Thymus (tissue), 11 donors: Measurements from ENCODE around the gene LSM14A. TPM values are rescaled to one million over a fixed set of nuclear protein-coding genes. Genes with fewer than 3 reads are reported as not detected.

ENCODE experiments used
- DNase-seq, 9 donors: peaks; one replicate each; pipeline ENCODE4 v3.0.0-alpha.2; 2013; ENCODE audit warnings: low spot score in 9 of 9, low read depth in 6 of 9, missing footprints in 1 of 9
- H3K27ac ChIP-seq, 2 donors: one replicate each; pipeline ENCODE4 v1.5.1; 2013; ENCODE audit warnings: control low read depth in 1 of 2, low read depth in 1 of 2, low read length in 1 of 2, mild to moderate bottlenecking in 1 of 2, moderate library complexity in 1 of 2
- H3K27me3 ChIP-seq, 2 donors: one replicate each; pipeline ENCODE4 v1.5.1; 2013; ENCODE audit warnings: low read length in 1 of 2; ENCODE audit not compliant: control insufficient read depth in 2 of 2, insufficient read depth in 1 of 2
- H3K36me3 ChIP-seq, 2 donors: one replicate each; pipeline ENCODE4 v1.5.1; 2013; ENCODE audit warnings: low read length in 1 of 2, mild to moderate bottlenecking in 1 of 2, moderate library complexity in 1 of 2; ENCODE audit not compliant: control insufficient read depth in 2 of 2, insufficient read depth in 2 of 2
- H3K4me1 ChIP-seq, 2 donors: one replicate each; pipeline ENCODE4 v1.5.1; 2013; ENCODE audit warnings: low read length in 2 of 2; ENCODE audit not compliant: control insufficient read depth in 2 of 2, insufficient read depth in 2 of 2
- H3K4me3 ChIP-seq, 2 donors: one replicate each; pipeline ENCODE4 v1.5.1; 2013; ENCODE audit warnings: low read length in 2 of 2, control low read depth in 1 of 2, mild to moderate bottlenecking in 1 of 2
- H3K9me3 ChIP-seq, 2 donors: one replicate each; pipeline ENCODE4 v1.5.1; 2013; ENCODE audit warnings: low read length in 1 of 2, mild to moderate bottlenecking in 1 of 2; ENCODE audit not compliant: control insufficient read depth in 2 of 2, insufficient read depth in 1 of 2
- WGBS: extraction: QIAGEN DNeasy Blood & Tissue Kit; methylation state at CpG from one replicate; pipeline ENCODE4 v1.1.7; 2013; 5-methylcytosine and 5-hydroxymethylcytosine counted together
- polyA plus RNA-seq: library from polyadenylated mRNA; stranded (reverse); fragments of 200-250 nt; gene quantifications from one replicate; pipeline ENCODE4 v1.2.3, GENCODE V29; 2013
- total RNA-seq: library from RNA; stranded (reverse); fragments of 120-200 nt; gene quantifications from one replicate; pipeline ENCODE4 v1.2.4, GENCODE V29; 2013
- donor health status: healthy.

LSM14A gene
- total and polyA plus RNA-seq, 2 donors: 53.3 to 91.2 TPM

- H3K27ac ChIP-seq: no peak overlapping the region
- peaks cover 6 to 8% of the 10 kb centered on the region in 2 donors for H3K4me1 ChIP-seq
- WGBS: 93% methylated on average over 5 of the region's 5 CpGs
These were observed 8.4 kb downstream of the LSM14A start for GRCh38 chr19:34180709-34181108.

GRCh38 chr19:34181111-34181864, 9.0 kb downstream of the LSM14A start:
- Histone ChIP-seq H3K9me3 (no peaks in the 10 kb centered on the region), H3K27ac (no peak overlapping the region), H3K36me3 (peaks cover 8 to 15% of the 10 kb centered on the region in 2 donors), H3K27me3 (no peaks in the 10 kb centered on the region), H3K4me1 (peaks cover 8% of the 10 kb centered on the region in 2 donors), H3K4me3 (no peak overlapping the region)
- no peak for DNase-seq
- 95% methylated on average over 5 of the region's 5 CpGs for WGBS

More at GRCh38 chr19:34180709-34181108, 8.4 kb downstream of the LSM14A start:
- Histone ChIP-seq H3K9me3 (no peaks in the 10 kb centered on the region), H3K27me3 (no peaks in the 10 kb centered on the region), H3K36me3 (peaks cover 8 to 15% of the 10 kb centered on the region in 2 donors), H3K4me3 (no peak overlapping the region)
- no peak for DNase-seq

- Histone ChIP-seq H3K4me3 (no peak overlapping the region), H3K27me3 (no peaks in the 10 kb centered on the region), H3K9me3 (no peaks in the 10 kb centered on the region), H3K27ac (no peak overlapping the region), H3K4me1 (peaks cover 8 to 10% of the 10 kb centered on the region in 2 donors), H3K36me3 (peaks cover 8 to 15% of the 10 kb centered on the region in 2 donors)
- no peak for DNase-seq
These were observed 9.8 kb downstream of the LSM14A start for GRCh38 chr19:34182125-34182524.

DNA sequence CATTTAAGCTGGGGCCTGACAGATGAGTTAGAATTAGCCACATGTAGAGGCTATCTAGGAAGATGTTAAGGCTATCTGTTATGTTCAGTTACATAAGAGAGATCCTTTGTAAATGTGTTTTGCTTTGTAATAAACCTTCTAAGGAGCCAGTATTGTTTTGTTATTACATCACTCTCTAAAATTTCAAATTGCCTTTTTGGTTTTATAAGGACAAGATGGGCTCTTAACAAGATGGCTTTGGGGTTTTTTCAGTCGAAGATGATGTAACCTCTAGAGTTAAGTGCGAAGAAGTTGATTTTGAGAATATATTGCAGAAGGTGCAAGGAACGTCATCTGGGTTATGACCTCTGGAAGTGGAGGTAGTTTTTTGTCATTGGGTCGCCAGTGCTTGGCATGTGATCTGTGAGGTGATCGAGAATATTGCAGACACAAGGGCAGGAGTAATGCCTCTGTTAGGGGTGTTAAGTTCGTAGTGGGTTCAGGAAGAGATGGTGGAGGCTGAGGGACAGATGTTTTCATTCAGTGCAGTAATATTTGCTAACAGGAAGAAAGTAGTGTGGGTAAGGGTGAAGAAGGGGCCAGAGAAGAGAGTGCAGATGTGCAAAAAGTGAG, 12.7 kb downstream of the LSM14A start:
- H3K4me3 ChIP-seq: no peak overlapping the region
- no peaks in the 10 kb centered on the region for H3K27me3 ChIP-seq
- H3K27ac ChIP-seq: peak overlapping the region in 1 of 2 donors; percentile 13
- DNase-seq: no peak
- H3K36me3 ChIP-seq: peaks cover 8 to 14% of the 10 kb centered on the region in 2 donors
- peaks cover 0 to 6% of the 10 kb centered on the region in 2 donors for H3K4me1 ChIP-seq
- 65% methylated on average over 6 of the region's 6 CpGs for WGBS
- no peaks in the 10 kb centered on the region for H3K9me3 ChIP-seq

- Histone ChIP-seq H3K4me3 (no peak overlapping the region), H3K27ac (no peak overlapping the region), H3K9me3 (no peaks in the 10 kb centered on the region), H3K4me1 (peaks cover 0 to 5% of the 10 kb centered on the region in 2 donors), H3K36me3 (peaks cover 3 to 7% of the 10 kb centered on the region in 2 donors), H3K27me3 (no peaks in the 10 kb centered on the region)
- WGBS: 99% methylated on average over 2 of the region's 2 CpGs
- no peak for DNase-seq
These were observed 13.9 kb downstream of the LSM14A start for GRCh38 chr19:34186205-34186604.

GRCh38 chr19:34187011-34187410, 14.7 kb downstream of the LSM14A start:
- H3K9me3 ChIP-seq: no peaks in the 10 kb centered on the region
- H3K4me1 ChIP-seq: peaks cover 0 to 5% of the 10 kb centered on the region in 2 donors
- H3K4me3 ChIP-seq: no peak overlapping the region
- H3K27ac ChIP-seq: no peak overlapping the region
- WGBS: 97% methylated on average over 8 of the region's 8 CpGs
- H3K36me3 ChIP-seq: peaks cover 0 to 3% of the 10 kb centered on the region in 2 donors
- H3K27me3 ChIP-seq: no peaks in the 10 kb centered on the region
- no peak for DNase-seq

DNA sequence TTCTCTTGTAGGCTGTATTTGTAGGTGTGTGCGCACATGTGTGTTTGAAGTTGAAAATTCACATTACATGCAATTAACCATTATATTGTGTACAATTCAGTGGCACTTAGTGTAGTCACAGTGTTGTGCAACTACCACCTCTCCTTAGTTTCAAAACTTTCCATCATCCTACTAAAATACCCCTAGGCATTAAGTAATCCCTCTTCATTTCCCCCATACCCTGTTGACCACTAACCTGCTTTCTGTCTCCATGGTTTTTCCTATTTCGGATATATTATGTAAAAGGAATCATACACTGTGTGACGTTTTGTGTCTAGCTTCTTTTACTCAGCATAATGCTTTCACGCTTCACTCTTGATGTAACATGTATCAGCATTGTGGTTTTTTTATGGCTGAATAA, 16.1 kb downstream of the LSM14A start:
- 97% methylated on average over 4 of the region's 4 CpGs for WGBS
- DNase-seq: no peak
- H3K9me3 ChIP-seq: no peaks in the 10 kb centered on the region
- H3K27ac ChIP-seq: no peak overlapping the region
- no peaks in the 10 kb centered on the region for H3K27me3 ChIP-seq
- no peak overlapping the region for H3K4me3 ChIP-seq
- peaks cover 0 to 5% of the 10 kb centered on the region in 2 donors for H3K36me3 ChIP-seq
- peaks cover 0 to 5% of the 10 kb centered on the region in 2 donors for H3K4me1 ChIP-seq

- H3K36me3 ChIP-seq: peaks cover 7 to 12% of the 10 kb centered on the region in 2 donors
- H3K27ac ChIP-seq: no peak overlapping the region
- DNase-seq: no peak
- WGBS: 96% methylated on average over 2 of the region's 2 CpGs
- H3K27me3 ChIP-seq: no peaks in the 10 kb centered on the region
- peaks cover 0 to 5% of the 10 kb centered on the region in 2 donors for H3K4me1 ChIP-seq
- no peak overlapping the region for H3K4me3 ChIP-seq
- H3K9me3 ChIP-seq: no peaks in the 10 kb centered on the region
These were observed 17.1 kb downstream of the LSM14A start for GRCh38 chr19:34189199-34189916.

- DNase-seq: no peak
- peaks cover 13 to 16% of the 10 kb centered on the region in 2 donors for H3K36me3 ChIP-seq
- no peaks in the 10 kb centered on the region for H3K27me3 ChIP-seq
- H3K4me3 ChIP-seq: no peak overlapping the region
- 84% methylated on average over 1 of the region's 1 CpG for WGBS
- H3K9me3 ChIP-seq: no peaks in the 10 kb centered on the region
- no peak overlapping the region for H3K27ac ChIP-seq
- H3K4me1 ChIP-seq: peaks cover 0 to 5% of the 10 kb centered on the region in 2 donors
These were observed 17.7 kb downstream of the LSM14A start for GRCh38 chr19:34189917-34190425.
